ENCODE measurements around the gene AHCTF1. TPM values are rescaled to one million over a fixed set of nuclear protein-coding genes. Genes with fewer than 3 reads are reported as not detected.

Gene AHCTF1
- total RNA-seq, 1 experiment from 2014 or later = 65.8 TPM

DNA sequence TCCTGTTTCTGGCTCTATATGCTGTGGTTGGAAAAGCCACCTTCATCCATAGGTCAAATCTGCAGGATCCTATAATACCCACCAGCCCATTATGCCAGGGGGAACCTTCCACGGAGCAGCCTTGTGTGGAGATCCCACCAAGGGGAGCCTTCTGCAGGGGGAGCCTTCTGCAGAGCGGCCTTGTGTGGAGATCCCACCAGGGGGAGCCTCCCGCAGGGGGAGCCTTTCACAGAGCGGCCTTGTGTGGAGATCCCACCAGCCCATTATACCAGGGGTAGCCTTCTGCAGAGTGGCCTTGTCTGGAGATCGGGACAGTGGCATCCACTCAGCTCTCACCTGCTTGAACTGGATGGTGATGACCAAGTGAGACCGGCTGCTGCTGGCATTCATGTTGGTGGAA lies 122.3 kb downstream of the AHCTF1 start:
- intact Hi-C loops (cut with micrococcal nuclease; ENCODE audit: unreplicated experiment) = no loop called here
- no peaks in the 10 kb centered on the region for H3K4me1 ChIP-seq (ENCODE audit: insufficient read depth, low read length, poor library complexity, severe bottlenecking)
- ChIA-PET POLR2A (ENCODE audit: low non-redundant PET) (no interaction called here), CTCF (no interaction called here)
- no peaks in the 10 kb centered on the region for H3K36me3 ChIP-seq (ENCODE audit: insufficient read depth, low read length, poor library complexity, severe bottlenecking)
- DNase-seq (ENCODE audit: low spot score) = no peak
- no peak overlapping the region for H3K4me3 ChIP-seq (ENCODE audit: low read depth, low read length, poor library complexity, severe bottlenecking)
- H3K27ac ChIP-seq (ENCODE audit: low read depth, low read length, poor library complexity, severe bottlenecking) = no peak overlapping the region
- H3K9me3 ChIP-seq (ENCODE audit: low read depth, low read length, poor library complexity, severe bottlenecking) = no peaks in the 10 kb centered on the region
- BruUV-seq (replicated peaks) = no TSS peak
- TF ChIP-seq EZH2 (IDR thresholded peaks at IDR 0.05; ENCODE audit: borderline replicate concordance, low read depth, low read length, poor library complexity, severe bottlenecking) = no peak
- TF ChIP-seq, protein P1, sequence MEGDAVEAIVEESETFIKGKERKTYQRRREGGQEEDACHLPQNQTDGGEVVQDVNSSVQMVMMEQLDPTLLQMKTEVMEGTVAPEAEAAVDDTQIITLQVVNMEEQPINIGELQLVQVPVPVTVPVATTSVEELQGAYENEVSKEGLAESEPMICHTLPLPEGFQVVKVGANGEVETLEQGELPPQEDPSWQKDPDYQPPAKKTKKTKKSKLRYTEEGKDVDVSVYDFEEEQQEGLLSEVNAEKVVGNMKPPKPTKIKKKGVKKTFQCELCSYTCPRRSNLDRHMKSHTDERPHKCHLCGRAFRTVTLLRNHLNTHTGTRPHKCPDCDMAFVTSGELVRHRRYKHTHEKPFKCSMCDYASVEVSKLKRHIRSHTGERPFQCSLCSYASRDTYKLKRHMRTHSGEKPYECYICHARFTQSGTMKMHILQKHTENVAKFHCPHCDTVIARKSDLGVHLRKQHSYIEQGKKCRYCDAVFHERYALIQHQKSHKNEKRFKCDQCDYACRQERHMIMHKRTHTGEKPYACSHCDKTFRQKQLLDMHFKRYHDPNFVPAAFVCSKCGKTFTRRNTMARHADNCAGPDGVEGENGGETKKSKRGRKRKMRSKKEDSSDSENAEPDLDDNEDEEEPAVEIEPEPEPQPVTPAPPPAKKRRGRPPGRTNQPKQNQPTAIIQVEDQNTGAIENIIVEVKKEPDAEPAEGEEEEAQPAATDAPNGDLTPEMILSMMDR (conservative IDR thresholded peaks at IDR 0.05; ENCODE audit: low read depth, low read length) = peak; percentile 39
- no peaks in the 10 kb centered on the region for H3K27me3 ChIP-seq (replicated peaks; ENCODE audit: insufficient read depth, low read depth, low read length, poor library complexity)

DNA sequence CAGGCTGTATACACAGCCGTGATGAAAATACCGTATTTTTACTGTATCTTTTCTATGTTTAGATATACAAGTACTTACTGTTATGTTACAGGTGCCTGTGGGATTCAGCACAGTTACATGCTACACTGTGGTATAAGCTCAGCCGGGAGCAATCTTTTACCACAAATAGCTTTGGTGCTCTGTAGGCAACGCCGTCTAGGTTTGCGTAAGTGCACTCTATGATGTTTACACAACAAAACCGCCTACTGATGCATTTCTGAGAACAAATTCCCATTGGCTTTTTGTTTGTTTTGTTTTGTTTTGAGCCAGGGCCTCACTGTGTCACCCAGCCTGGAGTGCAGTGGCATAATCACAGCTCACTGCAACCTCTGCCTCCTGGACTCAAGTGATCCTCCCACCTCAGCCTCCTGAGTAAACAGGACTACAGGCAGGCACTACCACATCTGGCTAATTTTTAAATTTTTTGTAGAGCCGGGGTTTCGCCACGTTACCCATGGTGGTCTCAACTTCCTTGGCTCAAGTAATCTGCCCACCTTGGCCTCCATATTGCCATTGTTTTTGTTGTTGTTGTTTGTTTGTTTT lies 126.5 kb downstream of the AHCTF1 start:
- TF ChIP-seq, protein P1 (conservative IDR thresholded peaks at IDR 0.05; ENCODE audit: low read depth, low read length) = no peak
- TF ChIP-seq EZH2 (IDR thresholded peaks at IDR 0.05; ENCODE audit: borderline replicate concordance, low read depth, low read length, poor library complexity, severe bottlenecking) = no peak
- Histone ChIP-seq H3K4me3 (ENCODE audit: low read depth, low read length, poor library complexity, severe bottlenecking) (no peak overlapping the region), H3K4me1 (ENCODE audit: insufficient read depth, low read length, poor library complexity, severe bottlenecking) (no peaks in the 10 kb centered on the region), H3K27me3 (replicated peaks; ENCODE audit: insufficient read depth, low read depth, low read length, poor library complexity) (no peaks in the 10 kb centered on the region), H3K36me3 (ENCODE audit: insufficient read depth, low read length, poor library complexity, severe bottlenecking) (no peaks in the 10 kb centered on the region), H3K27ac (ENCODE audit: low read depth, low read length, poor library complexity, severe bottlenecking) (no peak overlapping the region), H3K9me3 (ENCODE audit: low read depth, low read length, poor library complexity, severe bottlenecking) (no peaks in the 10 kb centered on the region)
- no TSS peak for BruUV-seq (replicated peaks)
- intact Hi-C loops (cut with micrococcal nuclease; ENCODE audit: unreplicated experiment) = no loop called here
- no peak for DNase-seq (ENCODE audit: low spot score)
- ChIA-PET POLR2A (ENCODE audit: low non-redundant PET) (no interaction called here), CTCF (no interaction called here)

DNA sequence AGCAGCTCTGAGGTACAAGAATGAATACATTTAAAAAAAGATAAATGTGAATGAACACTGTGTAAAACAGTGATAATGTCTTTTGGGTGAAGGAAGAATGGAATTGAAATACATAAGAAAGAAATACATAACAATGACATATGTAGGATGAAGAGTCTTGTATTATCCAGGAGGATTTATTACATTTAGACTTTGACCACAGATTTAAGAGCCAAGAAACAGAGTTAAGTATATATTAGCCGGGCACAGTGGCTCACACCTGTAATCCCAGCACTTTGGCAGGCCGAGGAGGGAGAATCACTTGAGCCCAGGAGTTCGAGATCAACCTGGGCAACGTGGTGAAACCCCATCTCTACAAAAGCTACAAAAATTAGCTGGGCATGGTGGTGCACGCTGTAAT lies 127.9 kb downstream of the AHCTF1 start:
- BruUV-seq (replicated peaks) = no TSS peak
- POLR2A ChIA-PET (ENCODE audit: low non-redundant PET) = no interaction called here

More for the DNA sequence above, 127.9 kb downstream of the AHCTF1 start:
- H3K4me1 ChIP-seq (ENCODE audit: insufficient read depth, low read length, poor library complexity, severe bottlenecking) = no peaks in the 10 kb centered on the region
- intact Hi-C loops (cut with micrococcal nuclease; ENCODE audit: unreplicated experiment) = no loop called here
- no peak overlapping the region for H3K4me3 ChIP-seq (ENCODE audit: low read depth, low read length, poor library complexity, severe bottlenecking)
- TF ChIP-seq EZH2 (IDR thresholded peaks at IDR 0.05; ENCODE audit: borderline replicate concordance, low read depth, low read length, poor library complexity, severe bottlenecking) = no peak
- TF ChIP-seq, protein P1 (conservative IDR thresholded peaks at IDR 0.05; ENCODE audit: low read depth, low read length) = no peak
- H3K27ac ChIP-seq (ENCODE audit: low read depth, low read length, poor library complexity, severe bottlenecking) = no peak overlapping the region
- H3K9me3 ChIP-seq (ENCODE audit: low read depth, low read length, poor library complexity, severe bottlenecking) = no peaks in the 10 kb centered on the region
- no peak for DNase-seq (ENCODE audit: low spot score)
- no peaks in the 10 kb centered on the region for H3K27me3 ChIP-seq (replicated peaks; ENCODE audit: insufficient read depth, low read depth, low read length, poor library complexity)
- H3K36me3 ChIP-seq (ENCODE audit: insufficient read depth, low read length, poor library complexity, severe bottlenecking) = no peaks in the 10 kb centered on the region
- CTCF ChIA-PET = no interaction called here

Measured in A673 (cell line).